ENCODE measurements around the gene EMILIN3.

The EMILIN3 gene

GRCh38 chr20:41327178-41327577 is 39.4 kb downstream of the EMILIN3 start:
- TF ChIP-seq CTCF (IDR thresholded peaks at IDR 0.05; ENCODE audit: low read depth, low read length, missing control alignments), result no peak
- H3K4me3 ChIP-seq (ENCODE audit: low read depth, low read length), result no peak overlapping the region
- no peak for DNase-seq (ENCODE audit: low read depth)

- no peak for DNase-seq (ENCODE audit: low read depth)
- H3K4me3 ChIP-seq (ENCODE audit: low read depth, low read length), result no peak overlapping the region
- no peak for TF ChIP-seq CTCF (IDR thresholded peaks at IDR 0.05; ENCODE audit: low read depth, low read length, missing control alignments)
Measured at GRCh38 chr20:41320976-41321375, 45.6 kb downstream of the EMILIN3 start.

GRCh38 chr20:41320441-41320840 is 46.2 kb downstream of the EMILIN3 start:
- no peak for TF ChIP-seq CTCF (IDR thresholded peaks at IDR 0.05; ENCODE audit: low read depth, low read length, missing control alignments)
- H3K4me3 ChIP-seq (ENCODE audit: low read depth, low read length), result no peak overlapping the region
- no peak for DNase-seq (ENCODE audit: low read depth)

- H3K4me3 ChIP-seq (ENCODE audit: low read depth, low read length), result peak overlapping the region; percentile 93; the same call in 1 of the 2 replicates
Measured at GRCh38 chr20:41318271-41318649, 48.4 kb downstream of the EMILIN3 start.

GRCh38 chr20:41317546-41318270 is 48.9 kb downstream of the EMILIN3 start, which contains the start of gene ZHX3:
Gene ZHX3 (minus strand): TSS chr20:41317731. CDS start chr20:41204916, 112,815 bp downstream.
- peak within 1 kb of the TSS; percentile 93 for H3K4me3 ChIP-seq (ENCODE audit: low read depth, low read length)
- DNase-seq (ENCODE audit: low read depth), result peak; percentile 87
- no peak for TF ChIP-seq CTCF (IDR thresholded peaks at IDR 0.05; ENCODE audit: low read depth, low read length, missing control alignments)

More at GRCh38 chr20:41318271-41318649, 48.4 kb downstream of the EMILIN3 start:
- no peak for DNase-seq (ENCODE audit: low read depth)
- no peak for TF ChIP-seq CTCF (IDR thresholded peaks at IDR 0.05; ENCODE audit: low read depth, low read length, missing control alignments)

GRCh38 chr20:41316602-41317545 is 49.7 kb downstream of the EMILIN3 start:
- no peak for TF ChIP-seq CTCF (IDR thresholded peaks at IDR 0.05; ENCODE audit: low read depth, low read length, missing control alignments)
- DNase-seq (ENCODE audit: low read depth), result no peak
- peak overlapping the region; percentile 93 for H3K4me3 ChIP-seq (ENCODE audit: low read depth, low read length)
